Thoracic aorta (tissue), 2 donors: ENCODE measurements around the gene ADAMTS17. TPM values are rescaled to one million over a fixed set of nuclear protein-coding genes. Genes with fewer than 3 reads are reported as not detected.

Experiments used
- ATAC-seq: fragments of 150-250 bp; one replicate; pipeline ENCODE4 v1.8.0; 2017; ENCODE audit warnings: low read depth; ENCODE audit not compliant: insufficient number of reproducible peaks, low FRiP score
- DNase-seq: peaks from one replicate; pipeline ENCODE4 v3.0.0-alpha.2; 2020; ENCODE audit warnings: low spot score
- H3K27ac ChIP-seq, 2 donors: fragments of 200-600 bp; sonication (generic); 1 replicate in 1 of 2; 2 replicates in 1 of 2; pipeline ENCODE4 v1.5.1; 2016; ENCODE audit warnings: mild to moderate bottlenecking in 2 of 2, moderate library complexity in 2 of 2
- H3K27me3 ChIP-seq: fragments of 200-600 bp; sonication (generic); replicated peaks from 2 replicates; pipeline ENCODE4 v1.6.0; 2016; ENCODE audit warnings: mild to moderate bottlenecking; ENCODE audit not compliant: insufficient read depth
- H3K36me3 ChIP-seq: fragments of 200-600 bp; sonication (generic); one replicate; pipeline ENCODE4 v1.5.1; 2016
- H3K4me1 ChIP-seq, 2 donors: fragments of 200-600 bp; sonication (generic); 1 replicate in 1 of 2; 2 replicates in 1 of 2; pipeline versions ENCODE4 v1.5.1 to v1.6.0; 2016; ENCODE audit warnings: low read depth in 2 of 2, mild to moderate bottlenecking in 1 of 2; ENCODE audit not compliant: control insufficient read depth in 1 of 2
- H3K4me3 ChIP-seq: fragments of 200-600 bp; sonication (generic); 2 replicates; pipeline ENCODE4 v1.5.1; 2016; ENCODE audit warnings: mild to moderate bottlenecking
- H3K9me3 ChIP-seq: fragments of 200-600 bp; sonication (generic); 2 replicates; pipeline ENCODE4 v1.5.1; 2016
- CTCF ChIP-seq: fragments of 200-600 bp; sonication (generic); IDR thresholded peaks from one replicate; pipeline ENCODE4 v1.5.1; 2019; ENCODE audit warnings: antibody characterized with exemption
- total RNA-seq, 2 donors: library from RNA; depleted of rRNA; stranded (reverse); fragments of >200 nt; gene quantifications; one replicate each; pipeline versions ENCODE4 v1.1.0 to v1.2.3, GENCODE V29; 2016

The ADAMTS17 gene
- total RNA-seq, 2 donors from 2014 or later: 2.8 to 8.1 TPM

- TF ChIP-seq CTCF: peak; percentile 73
- H3K27ac ChIP-seq: no peak overlapping the region
- no peaks in the 10 kb centered on the region for H3K9me3 ChIP-seq
- H3K4me3 ChIP-seq: peak overlapping the region; percentile 50
- ATAC-seq (no peak), DNase-seq (no peak)
- H3K4me1 ChIP-seq: peaks cover 0 to 10% of the 10 kb centered on the region in 2 donors
- H3K27me3 ChIP-seq: peaks cover 7% of the 10 kb centered on the region
- no peaks in the 10 kb centered on the region for H3K36me3 ChIP-seq
These were observed 2.8 kb downstream of the ADAMTS17 start for GRCh38 chr15:100338971-100339444.

GRCh38 chr15:100338247-100338646, 3.5 kb downstream of the ADAMTS17 start:
- ATAC-seq (no peak), DNase-seq (no peak)
- no peak overlapping the region for H3K27ac ChIP-seq
- no peak overlapping the region for H3K4me3 ChIP-seq
- H3K9me3 ChIP-seq: no peaks in the 10 kb centered on the region
- H3K4me1 ChIP-seq: peaks cover 0 to 10% of the 10 kb centered on the region in 2 donors
- TF ChIP-seq CTCF: no peak
- H3K36me3 ChIP-seq: no peaks in the 10 kb centered on the region
- H3K27me3 ChIP-seq: peaks cover 7% of the 10 kb centered on the region

GRCh38 chr15:100337096-100338044, 4.4 kb downstream of the ADAMTS17 start:
- no peak overlapping the region for H3K27ac ChIP-seq
- no peaks in the 10 kb centered on the region for H3K9me3 ChIP-seq
- H3K4me1 ChIP-seq: peaks cover 0 to 8% of the 10 kb centered on the region in 2 donors
- H3K36me3 ChIP-seq: no peaks in the 10 kb centered on the region
- no peak for TF ChIP-seq CTCF
- H3K27me3 ChIP-seq: peaks cover 7% of the 10 kb centered on the region
- H3K4me3 ChIP-seq: no peak overlapping the region
- no peak for DNase-seq
- no peak for ATAC-seq

GRCh38 chr15:100336061-100336460, 5.7 kb downstream of the ADAMTS17 start:
- Histone ChIP-seq H3K27me3 (peaks cover 7% of the 10 kb centered on the region), H3K27ac (no peak overlapping the region), H3K9me3 (no peaks in the 10 kb centered on the region), H3K4me1 (peaks cover 0 to 5% of the 10 kb centered on the region in 2 donors), H3K4me3 (no peak overlapping the region), H3K36me3 (no peaks in the 10 kb centered on the region)
- TF ChIP-seq CTCF: no peak
- no peak for ATAC-seq
- no peak for DNase-seq

- TF ChIP-seq CTCF: no peak
- Histone ChIP-seq H3K4me1 (peaks cover 0 to under 1% of the 10 kb centered on the region in 2 donors), H3K4me3 (no peak overlapping the region), H3K9me3 (no peaks in the 10 kb centered on the region), H3K36me3 (no peaks in the 10 kb centered on the region), H3K27me3 (peaks cover 7% of the 10 kb centered on the region), H3K27ac (no peak overlapping the region)
- DNase-seq (no peak), ATAC-seq (no peak)
These were observed 6.3 kb downstream of the ADAMTS17 start for GRCh38 chr15:100335335-100335999.
